Testis (tissue), 2 donors: ENCODE data around the gene HYOU1.

Experiments
- POLR2A ChIP-seq: fragments of 450-650 bp; IDR thresholded peaks from one replicate; pipeline ENCODE4 v1.6.1; 2017; ENCODE audit warnings: antibody characterized with exemption, mild to moderate bottlenecking, moderate library complexity
- TF ChIP-seq, protein P1 (sequence below), 3 experiments: fragments of 450-650 bp in 2 of 3; fragments of 200-600 bp in 1 of 3; sonication (generic) in 1 of 3; IDR thresholded peaks; one replicate each; pipeline ENCODE4 v1.5.1; 2016 to 2019; ENCODE audit warnings: antibody characterized with exemption in 3 of 3, mild to moderate bottlenecking in 2 of 3, moderate library complexity in 1 of 3

DNA sequence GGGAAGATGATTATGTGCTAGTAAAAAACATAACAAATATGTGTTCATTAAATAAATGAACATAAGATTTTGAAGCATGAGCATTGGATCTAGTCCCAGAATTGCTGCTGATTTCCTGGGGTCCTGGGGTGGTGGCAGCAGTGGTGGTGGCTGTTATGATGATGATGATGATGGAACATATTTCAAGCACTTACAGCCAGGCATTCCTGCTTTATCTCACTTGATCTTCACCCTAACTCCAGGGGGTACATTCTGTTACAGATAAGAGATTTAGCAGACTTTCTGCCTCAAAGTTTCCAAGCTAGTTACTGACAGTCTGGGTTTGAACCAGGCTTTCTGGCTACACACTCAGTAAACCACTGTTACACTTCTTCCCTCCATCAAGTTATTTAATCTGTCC, 33.3 kb downstream of the HYOU1 start:
- TF ChIP-seq, protein P1, sequence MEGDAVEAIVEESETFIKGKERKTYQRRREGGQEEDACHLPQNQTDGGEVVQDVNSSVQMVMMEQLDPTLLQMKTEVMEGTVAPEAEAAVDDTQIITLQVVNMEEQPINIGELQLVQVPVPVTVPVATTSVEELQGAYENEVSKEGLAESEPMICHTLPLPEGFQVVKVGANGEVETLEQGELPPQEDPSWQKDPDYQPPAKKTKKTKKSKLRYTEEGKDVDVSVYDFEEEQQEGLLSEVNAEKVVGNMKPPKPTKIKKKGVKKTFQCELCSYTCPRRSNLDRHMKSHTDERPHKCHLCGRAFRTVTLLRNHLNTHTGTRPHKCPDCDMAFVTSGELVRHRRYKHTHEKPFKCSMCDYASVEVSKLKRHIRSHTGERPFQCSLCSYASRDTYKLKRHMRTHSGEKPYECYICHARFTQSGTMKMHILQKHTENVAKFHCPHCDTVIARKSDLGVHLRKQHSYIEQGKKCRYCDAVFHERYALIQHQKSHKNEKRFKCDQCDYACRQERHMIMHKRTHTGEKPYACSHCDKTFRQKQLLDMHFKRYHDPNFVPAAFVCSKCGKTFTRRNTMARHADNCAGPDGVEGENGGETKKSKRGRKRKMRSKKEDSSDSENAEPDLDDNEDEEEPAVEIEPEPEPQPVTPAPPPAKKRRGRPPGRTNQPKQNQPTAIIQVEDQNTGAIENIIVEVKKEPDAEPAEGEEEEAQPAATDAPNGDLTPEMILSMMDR (IDR thresholded peaks at IDR 0.05), result no peak
- TF ChIP-seq POLR2A, result no peak
